Measurements from ENCODE around the gene G2E3. TPM values are rescaled to one million over a fixed set of nuclear protein-coding genes. Genes with fewer than 3 reads are reported as not detected.

The G2E3 gene
- total RNA-seq, 1 experiment from 2014 or later, result 34.1 TPM

GRCh38 chr14:30581283-30581625, 22.3 kb downstream of the G2E3 start:
- no peak overlapping the region for H3K27ac Mint-ChIP-seq (ENCODE audit: low read depth, unreplicated experiment)
- H3K4me1 Mint-ChIP-seq (ENCODE audit: insufficient read depth, unreplicated experiment), result peaks cover 12% of the 10 kb centered on the region
- H3K9me3 Mint-ChIP-seq (ENCODE audit: unreplicated experiment), result no peaks in the 10 kb centered on the region
- no peak for TF ChIP-seq CTCF (IDR thresholded peaks at IDR 0.05; ENCODE audit: unreplicated experiment)
- H3K36me3 Mint-ChIP-seq (ENCODE audit: insufficient read depth, unreplicated experiment), result peaks cover 27% of the 10 kb centered on the region
- ChIA-PET CTCF (interaction anchor here (0.6 kb wide), 1 partner anchor 11 kb away, joined by 3 read pairs; no protein-coding TSS in a partner anchor), POLR2A (interaction anchor here (0.6 to 1.4 kb wide), 3 partner anchors 8 to 22 kb away, joined by 3 to 4 read pairs (median 3); no protein-coding TSS in a partner anchor)
- H3K4me3 Mint-ChIP-seq (ENCODE audit: unreplicated experiment), result no peak overlapping the region
- DNase-seq (ENCODE audit: unreplicated experiment), result no peak
- no peaks in the 10 kb centered on the region for H3K27me3 Mint-ChIP-seq (ENCODE audit: insufficient read depth, unreplicated experiment)
- intact Hi-C loops (cut with micrococcal nuclease), result no loop called here
- no TSS peak for BruUV-seq (replicated peaks)

- Mint-ChIP-seq H3K36me3 (ENCODE audit: insufficient read depth, unreplicated experiment) (peaks cover 33% of the 10 kb centered on the region), H3K27me3 (ENCODE audit: insufficient read depth, unreplicated experiment) (no peaks in the 10 kb centered on the region), H3K4me1 (ENCODE audit: insufficient read depth, unreplicated experiment) (peaks cover 12% of the 10 kb centered on the region), H3K9me3 (ENCODE audit: unreplicated experiment) (no peaks in the 10 kb centered on the region), H3K4me3 (ENCODE audit: unreplicated experiment) (no peak overlapping the region), H3K27ac (ENCODE audit: low read depth, unreplicated experiment) (peak overlapping the region; percentile 46)
- no peak for DNase-seq (ENCODE audit: unreplicated experiment)
- intact Hi-C loops (cut with micrococcal nuclease), result no loop called here
- no peak for TF ChIP-seq CTCF (IDR thresholded peaks at IDR 0.05; ENCODE audit: unreplicated experiment)
- POLR2A ChIA-PET, result no interaction called here
- CTCF ChIA-PET, result no interaction called here
- BruUV-seq (replicated peaks), result no TSS peak
Measured at GRCh38 chr14:30582376-30582775, 23.4 kb downstream of the G2E3 start.

GRCh38 chr14:30584058-30584630, 25.2 kb downstream of the G2E3 start:
- no peak for DNase-seq (ENCODE audit: unreplicated experiment)
- no peaks in the 10 kb centered on the region for H3K9me3 Mint-ChIP-seq (ENCODE audit: unreplicated experiment)
- intact Hi-C loops (cut with micrococcal nuclease), result no loop called here
- no peak for TF ChIP-seq CTCF (IDR thresholded peaks at IDR 0.05; ENCODE audit: unreplicated experiment)
- H3K4me1 Mint-ChIP-seq (ENCODE audit: insufficient read depth, unreplicated experiment), result peaks cover 11% of the 10 kb centered on the region
- H3K36me3 Mint-ChIP-seq (ENCODE audit: insufficient read depth, unreplicated experiment), result peaks cover 39% of the 10 kb centered on the region
- BruUV-seq (replicated peaks), result no TSS peak
- POLR2A ChIA-PET, result interaction anchor here (0.6 to 1.4 kb wide), 2 partner anchors 11 to 26 kb away, joined by 3 read pairs; partner anchors contain the start of gene G2E3
- H3K4me3 Mint-ChIP-seq (ENCODE audit: unreplicated experiment), result no peak overlapping the region
- H3K27ac Mint-ChIP-seq (ENCODE audit: low read depth, unreplicated experiment), result no peak overlapping the region
- CTCF ChIA-PET, result interaction anchor here (1.6 kb wide), 1 partner anchor 11 kb away, joined by 8 read pairs; no protein-coding TSS in a partner anchor
- H3K27me3 Mint-ChIP-seq (ENCODE audit: insufficient read depth, unreplicated experiment), result no peaks in the 10 kb centered on the region

- Mint-ChIP-seq H3K27ac (ENCODE audit: low read depth, unreplicated experiment) (no peak overlapping the region), H3K36me3 (ENCODE audit: insufficient read depth, unreplicated experiment) (peaks cover 45% of the 10 kb centered on the region), H3K4me3 (ENCODE audit: unreplicated experiment) (no peak overlapping the region), H3K4me1 (ENCODE audit: insufficient read depth, unreplicated experiment) (peaks cover 12% of the 10 kb centered on the region), H3K27me3 (ENCODE audit: insufficient read depth, unreplicated experiment) (no peaks in the 10 kb centered on the region), H3K9me3 (ENCODE audit: unreplicated experiment) (no peaks in the 10 kb centered on the region)
- intact Hi-C loops (cut with micrococcal nuclease), result no loop called here
- BruUV-seq (replicated peaks), result no TSS peak
- ChIA-PET POLR2A (interaction anchor here (0.7 to 1.6 kb wide), 3 partner anchors 19 to 26 kb away, joined by 3 to 5 read pairs (median 3); no protein-coding TSS in a partner anchor), CTCF (interaction anchor here (0.7 to 1.6 kb wide), 3 partner anchors 10 to 368 kb away, joined by 3 to 8 read pairs (median 4); no protein-coding TSS in a partner anchor)
- no peak for DNase-seq (ENCODE audit: unreplicated experiment)
- no peak for TF ChIP-seq CTCF (IDR thresholded peaks at IDR 0.05; ENCODE audit: unreplicated experiment)
Measured at GRCh38 chr14:30585204-30585603, 26.2 kb downstream of the G2E3 start.

Measured in MCF 10A (cell line).